ENCODE measurements around the gene UMAD1.
"Not testable (repeated sequence)": the region's sequence is repeated elsewhere in the genome, so short reads cannot be mapped to it uniquely, and the experiment has no call there.

Gene UMAD1

GRCh38 chr7:7803715-7804178, 163.2 kb downstream of the UMAD1 start:
- no peak overlapping the region for H2BK120ac ChIP-seq (ENCODE audit: low read depth, low read length)
- H3K4me2 ChIP-seq (ENCODE audit: low read length, poor library complexity, severe bottlenecking): no peak overlapping the region
- H3K9me3 ChIP-seq (ENCODE audit: control insufficient read depth, low read length): no peaks in the 10 kb centered on the region
- peak overlapping the region; percentile 28 for H3K27ac ChIP-seq (ENCODE audit: low read length, poor library complexity, severe bottlenecking)
- no peak overlapping the region for H2AFZ ChIP-seq (ENCODE audit: low read depth, low read length)
- no peak overlapping the region for H4K8ac ChIP-seq (ENCODE audit: low read length)
- H3K27me3 ChIP-seq (ENCODE audit: control insufficient read depth in 1 of 2, insufficient read depth in 1 of 2, low read length in 2 of 2): no peaks in the 10 kb centered on the region
- H4K91ac ChIP-seq (ENCODE audit: low read length): no peak overlapping the region
- 59% methylated on average over 1 of the region's 3 CpGs for WGBS
- H3K4me3 ChIP-seq (ENCODE audit: insufficient read depth in 1 of 2, low read depth in 1 of 2, low read length in 2 of 2): no peak overlapping the region
- no peak overlapping the region for H3K18ac ChIP-seq (ENCODE audit: low read depth in 1 of 2, low read length in 2 of 2)
- H3K4ac ChIP-seq (ENCODE audit: low read depth in 1 of 2, low read length in 2 of 2): no peak overlapping the region
- H2AK5ac ChIP-seq (ENCODE audit: low read length, severe bottlenecking): no peak overlapping the region
- no peak for DNase-seq
- H3K4me1 ChIP-seq (ENCODE audit: control insufficient read depth, insufficient read depth, low read depth, low read length): no peaks in the 10 kb centered on the region
- H2BK12ac ChIP-seq (ENCODE audit: low read length in 2 of 2): no peak overlapping the region
- no peaks in the 10 kb centered on the region for H3K79me1 ChIP-seq (replicated peaks; ENCODE audit: low read length, poor library complexity, severe bottlenecking)
- H3K23ac ChIP-seq (ENCODE audit: low read length in 2 of 2): no peak overlapping the region
- no peak overlapping the region for H3K9ac ChIP-seq (ENCODE audit: low read length)
- no peak overlapping the region for H2BK15ac ChIP-seq (ENCODE audit: low read depth, poor library complexity, severe bottlenecking)
- H3K36me3 ChIP-seq (ENCODE audit: control insufficient read depth in 1 of 2, insufficient read depth in 2 of 2, low read depth in 1 of 2, low read length in 2 of 2): no peaks in the 10 kb centered on the region
- no peak overlapping the region for H2BK5ac ChIP-seq (ENCODE audit: low read depth, low read length, poor library complexity, severe bottlenecking)
- H3K14ac ChIP-seq (ENCODE audit: low read length in 2 of 2): no peak overlapping the region

- H3K4me2 ChIP-seq (ENCODE audit: low read length, poor library complexity, severe bottlenecking); H4K8ac ChIP-seq (ENCODE audit: low read length); H2BK15ac ChIP-seq (ENCODE audit: low read depth, poor library complexity, severe bottlenecking); DNase-seq; H2AK5ac ChIP-seq (ENCODE audit: low read length, severe bottlenecking); H3K4me3 ChIP-seq (ENCODE audit: insufficient read depth in 1 of 2, low read depth in 1 of 2, low read length in 2 of 2); H2AFZ ChIP-seq (ENCODE audit: low read depth, low read length); H3K27ac ChIP-seq (ENCODE audit: low read length, poor library complexity, severe bottlenecking); H3K23ac ChIP-seq (ENCODE audit: low read length in 2 of 2); H3K9me3 ChIP-seq (ENCODE audit: control insufficient read depth, low read length); H3K18ac ChIP-seq (ENCODE audit: low read depth in 1 of 2, low read length in 2 of 2); H3K4ac ChIP-seq (ENCODE audit: low read depth in 1 of 2, low read length in 2 of 2); H2BK12ac ChIP-seq (ENCODE audit: low read length in 2 of 2); H2BK5ac ChIP-seq (ENCODE audit: low read depth, low read length, poor library complexity, severe bottlenecking); H4K91ac ChIP-seq (ENCODE audit: low read length); H3K27me3 ChIP-seq (ENCODE audit: control insufficient read depth in 1 of 2, insufficient read depth in 1 of 2, low read length in 2 of 2); H3K14ac ChIP-seq (ENCODE audit: low read length in 2 of 2); H3K9ac ChIP-seq (ENCODE audit: low read length); H3K4me1 ChIP-seq (ENCODE audit: control insufficient read depth, insufficient read depth, low read depth, low read length); H3K36me3 ChIP-seq (ENCODE audit: control insufficient read depth in 1 of 2, insufficient read depth in 2 of 2, low read depth in 1 of 2, low read length in 2 of 2); H2BK120ac ChIP-seq (ENCODE audit: low read depth, low read length); H3K79me1 ChIP-seq (replicated peaks; ENCODE audit: low read length, poor library complexity, severe bottlenecking): not testable (repeated sequence)
- WGBS: 94% methylated on average over 7 of the region's 9 CpGs
These were observed 164.3 kb downstream of the UMAD1 start for GRCh38 chr7:7804822-7805221.

GRCh38 chr7:7805511-7806153, 165.1 kb downstream of the UMAD1 start:
- Histone ChIP-seq H2BK12ac (ENCODE audit: low read length in 2 of 2) (no peak overlapping the region), H3K27ac (ENCODE audit: low read length, poor library complexity, severe bottlenecking) (no peak overlapping the region), H3K79me1 (replicated peaks; ENCODE audit: low read length, poor library complexity, severe bottlenecking) (no peaks in the 10 kb centered on the region), H3K4me2 (ENCODE audit: low read length, poor library complexity, severe bottlenecking) (no peak overlapping the region), H3K9me3 (ENCODE audit: control insufficient read depth, low read length) (no peaks in the 10 kb centered on the region), H3K36me3 (ENCODE audit: control insufficient read depth in 1 of 2, insufficient read depth in 2 of 2, low read depth in 1 of 2, low read length in 2 of 2) (no peaks in the 10 kb centered on the region), H3K14ac (ENCODE audit: low read length in 2 of 2) (no peak overlapping the region), H3K9ac (ENCODE audit: low read length) (no peak overlapping the region), H2BK5ac (ENCODE audit: low read depth, low read length, poor library complexity, severe bottlenecking) (no peak overlapping the region), H2BK120ac (ENCODE audit: low read depth, low read length) (peak overlapping the region; percentile 15), H2BK15ac (ENCODE audit: low read depth, poor library complexity, severe bottlenecking) (no peak overlapping the region), H4K8ac (ENCODE audit: low read length) (no peak overlapping the region), H3K4ac (ENCODE audit: low read depth in 1 of 2, low read length in 2 of 2) (no peak overlapping the region), H2AFZ (ENCODE audit: low read depth, low read length) (no peak overlapping the region), H2AK5ac (ENCODE audit: low read length, severe bottlenecking) (no peak overlapping the region), H3K23ac (ENCODE audit: low read length in 2 of 2) (no peak overlapping the region), H3K27me3 (ENCODE audit: control insufficient read depth in 1 of 2, insufficient read depth in 1 of 2, low read length in 2 of 2) (no peaks in the 10 kb centered on the region), H4K91ac (ENCODE audit: low read length) (no peak overlapping the region), H3K18ac (ENCODE audit: low read depth in 1 of 2, low read length in 2 of 2) (no peak overlapping the region), H3K4me1 (ENCODE audit: control insufficient read depth, insufficient read depth, low read depth, low read length) (no peaks in the 10 kb centered on the region), H3K4me3 (ENCODE audit: insufficient read depth in 1 of 2, low read depth in 1 of 2, low read length in 2 of 2) (no peak overlapping the region)
- WGBS: 82% methylated on average over 1 of the region's 2 CpGs
- DNase-seq: no peak

GRCh38 chr7:7808156-7808555, 167.6 kb downstream of the UMAD1 start:
- no peaks in the 10 kb centered on the region for H3K36me3 ChIP-seq (ENCODE audit: control insufficient read depth in 1 of 2, insufficient read depth in 2 of 2, low read depth in 1 of 2, low read length in 2 of 2)
- H4K91ac ChIP-seq (ENCODE audit: low read length): no peak overlapping the region
- no peak overlapping the region for H3K23ac ChIP-seq (ENCODE audit: low read length in 2 of 2)
- no peak overlapping the region for H3K27ac ChIP-seq (ENCODE audit: low read length, poor library complexity, severe bottlenecking)
- peak overlapping the region; percentile 79 for H2BK5ac ChIP-seq (ENCODE audit: low read depth, low read length, poor library complexity, severe bottlenecking)
- H2AFZ ChIP-seq (ENCODE audit: low read depth, low read length): no peak overlapping the region
- peak; percentile 81 for DNase-seq
- H3K4me3 ChIP-seq (ENCODE audit: insufficient read depth in 1 of 2, low read depth in 1 of 2, low read length in 2 of 2): no peak overlapping the region
- 32% methylated on average over 4 of the region's 4 CpGs for WGBS
- no peak overlapping the region for H3K4me2 ChIP-seq (ENCODE audit: low read length, poor library complexity, severe bottlenecking)
- H2AK5ac ChIP-seq (ENCODE audit: low read length, severe bottlenecking): no peak overlapping the region
- no peak overlapping the region for H4K8ac ChIP-seq (ENCODE audit: low read length)
- H3K18ac ChIP-seq (ENCODE audit: low read depth in 1 of 2, low read length in 2 of 2): no peak overlapping the region
- no peaks in the 10 kb centered on the region for H3K4me1 ChIP-seq (ENCODE audit: control insufficient read depth, insufficient read depth, low read depth, low read length)
- no peaks in the 10 kb centered on the region for H3K9me3 ChIP-seq (ENCODE audit: control insufficient read depth, low read length)
- H2BK120ac ChIP-seq (ENCODE audit: low read depth, low read length): no peak overlapping the region
- H3K27me3 ChIP-seq (ENCODE audit: control insufficient read depth in 1 of 2, insufficient read depth in 1 of 2, low read length in 2 of 2): no peaks in the 10 kb centered on the region
- no peak overlapping the region for H3K9ac ChIP-seq (ENCODE audit: low read length)
- no peak overlapping the region for H2BK12ac ChIP-seq (ENCODE audit: low read length in 2 of 2)
- no peaks in the 10 kb centered on the region for H3K79me1 ChIP-seq (replicated peaks; ENCODE audit: low read length, poor library complexity, severe bottlenecking)
- H3K14ac ChIP-seq (ENCODE audit: low read length in 2 of 2): no peak overlapping the region
- H3K4ac ChIP-seq (ENCODE audit: low read depth in 1 of 2, low read length in 2 of 2): no peak overlapping the region
- H2BK15ac ChIP-seq (ENCODE audit: low read depth, poor library complexity, severe bottlenecking): no peak overlapping the region

All from mesenchymal stem cell (in vitro differentiated cells and primary cell).